ENCODE data around the gene UBAC1.

UBAC1 gene

DNA sequence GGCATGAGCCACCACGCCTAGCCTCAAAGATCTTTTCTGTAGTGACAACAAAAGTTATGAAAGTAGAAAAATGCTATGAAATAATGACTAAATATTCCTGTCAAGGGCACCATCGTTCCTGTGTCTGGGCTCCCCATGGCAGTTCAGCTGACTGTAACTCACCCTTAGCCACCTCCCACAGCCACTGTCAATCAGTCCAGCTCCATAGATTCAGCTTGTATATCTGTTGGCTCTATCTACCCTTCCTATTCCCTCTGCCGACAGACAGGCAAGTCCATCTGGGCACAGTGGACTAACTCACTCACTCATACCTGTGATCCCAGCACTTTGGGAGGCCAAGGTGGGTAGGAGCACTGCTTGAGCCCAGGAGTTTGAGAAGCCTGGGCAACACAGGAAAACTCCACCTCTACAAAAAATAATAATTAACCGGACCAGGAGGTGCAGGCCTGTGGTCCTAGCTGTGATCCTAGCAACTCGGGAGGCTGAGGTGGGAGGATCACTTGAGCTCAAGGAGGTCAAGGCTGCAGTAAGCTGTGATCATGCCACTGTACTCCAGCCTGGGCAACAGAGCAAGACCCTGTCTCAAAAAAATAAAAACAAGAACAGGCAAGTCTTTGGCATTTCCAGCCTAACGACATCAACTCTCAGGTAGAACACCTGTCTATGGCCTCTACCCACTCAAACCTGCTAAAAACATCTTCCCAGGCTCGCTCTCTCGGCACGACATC lies 60.0 kb downstream of the UBAC1 start (continued):
- no peak for TF ChIP-seq ZNF221 (tag by site-specific recombination; IDR thresholded peaks at IDR 0.05; ENCODE audit: borderline replicate concordance)

DNA sequence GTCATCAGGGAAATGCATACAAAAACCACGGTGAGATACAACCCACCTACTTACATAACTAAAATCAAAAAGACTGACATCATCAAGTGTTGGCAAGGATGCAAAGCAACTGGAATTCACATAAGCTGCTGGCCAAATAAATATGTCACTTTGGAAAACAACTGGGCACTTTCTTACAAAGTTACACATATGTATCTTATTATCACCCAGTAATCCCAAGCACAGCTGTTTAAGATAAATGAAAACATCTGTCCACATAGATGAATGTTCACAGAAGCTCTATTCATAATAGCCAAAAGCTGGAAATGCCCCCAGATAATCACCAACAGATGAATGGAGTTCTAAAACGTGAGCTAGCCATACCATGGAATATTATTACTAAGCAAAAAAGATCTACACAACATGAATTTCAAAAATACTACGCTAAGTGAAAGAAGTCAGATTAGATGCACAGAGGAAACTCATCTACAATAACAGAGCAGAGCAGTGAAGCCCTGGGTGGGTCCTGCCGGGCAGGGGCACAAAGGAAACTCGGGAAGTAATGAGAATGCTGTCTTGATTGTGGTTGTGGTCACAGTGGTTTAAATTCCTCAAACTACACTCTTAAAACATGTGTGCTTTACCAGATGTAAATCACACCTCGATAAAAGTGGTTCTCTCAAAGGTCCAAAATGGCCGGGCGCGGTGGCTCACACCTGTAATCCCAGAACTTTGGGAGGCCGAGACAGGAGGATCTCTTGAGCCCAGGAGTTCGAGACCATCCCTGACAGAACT lies 62.4 kb downstream of the UBAC1 start:
- TF ChIP-seq ZNF324 (tag by site-specific recombination; IDR thresholded peaks at IDR 0.05): no peak
- TF ChIP-seq, protein P1, sequence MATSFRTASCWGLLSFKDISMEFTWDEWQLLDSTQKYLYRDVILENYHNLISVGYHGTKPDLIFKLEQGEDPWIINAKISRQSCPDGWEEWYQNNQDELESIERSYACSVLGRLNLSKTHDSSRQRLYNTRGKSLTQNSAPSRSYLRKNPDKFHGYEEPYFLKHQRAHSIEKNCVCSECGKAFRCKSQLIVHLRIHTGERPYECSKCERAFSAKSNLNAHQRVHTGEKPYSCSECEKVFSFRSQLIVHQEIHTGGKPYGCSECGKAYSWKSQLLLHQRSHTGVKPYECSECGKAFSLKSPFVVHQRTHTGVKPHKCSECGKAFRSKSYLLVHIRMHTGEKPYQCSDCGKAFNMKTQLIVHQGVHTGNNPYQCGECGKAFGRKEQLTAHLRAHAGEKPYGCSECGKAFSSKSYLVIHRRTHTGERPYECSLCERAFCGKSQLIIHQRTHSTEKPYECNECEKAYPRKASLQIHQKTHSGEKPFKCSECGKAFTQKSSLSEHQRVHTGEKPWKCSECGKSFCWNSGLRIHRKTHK (tag by site-specific recombination; IDR thresholded peaks at IDR 0.05): no peak
- TF ChIP-seq MYNN (tag by site-specific recombination; IDR thresholded peaks at IDR 0.05; ENCODE audit: borderline replicate concordance): no peak
- peak; percentile 19 for TF ChIP-seq SETDB1 (IDR thresholded peaks at IDR 0.05; ENCODE audit: insufficient read length, low read length)
- TF ChIP-seq, protein P2, sequence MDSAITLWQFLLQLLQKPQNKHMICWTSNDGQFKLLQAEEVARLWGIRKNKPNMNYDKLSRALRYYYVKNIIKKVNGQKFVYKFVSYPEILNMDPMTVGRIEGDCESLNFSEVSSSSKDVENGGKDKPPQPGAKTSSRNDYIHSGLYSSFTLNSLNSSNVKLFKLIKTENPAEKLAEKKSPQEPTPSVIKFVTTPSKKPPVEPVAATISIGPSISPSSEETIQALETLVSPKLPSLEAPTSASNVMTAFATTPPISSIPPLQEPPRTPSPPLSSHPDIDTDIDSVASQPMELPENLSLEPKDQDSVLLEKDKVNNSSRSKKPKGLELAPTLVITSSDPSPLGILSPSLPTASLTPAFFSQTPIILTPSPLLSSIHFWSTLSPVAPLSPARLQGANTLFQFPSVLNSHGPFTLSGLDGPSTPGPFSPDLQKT (IDR thresholded peaks at IDR 0.05; ENCODE audit: borderline replicate concordance, low read depth, low read length): no peak
- ChIA-PET POLR2A (no interaction called here), CTCF (no interaction called here)
- H3K36me3 ChIP-seq (ENCODE audit: control insufficient read depth in 2 of 2, insufficient read depth in 1 of 2, low read length in 2 of 2): peaks cover 0 to 3% of the 10 kb centered on the region in 2 experiments; a peak in 1 of 3 replicates
- no peaks in the 10 kb centered on the region for H3K9me3 ChIP-seq (ENCODE audit: control insufficient read depth, insufficient read depth, low read depth, low read length)
- no peak overlapping the region for H3K27ac ChIP-seq (ENCODE audit: extremely low read depth, low read depth, low read length)
- no peaks in the 10 kb centered on the region for H3K4me1 ChIP-seq (ENCODE audit: control insufficient read depth, insufficient read depth, low read length)
- no peak overlapping the region for H3K4me3 ChIP-seq (ENCODE audit: low read depth, low read length)

DNA sequence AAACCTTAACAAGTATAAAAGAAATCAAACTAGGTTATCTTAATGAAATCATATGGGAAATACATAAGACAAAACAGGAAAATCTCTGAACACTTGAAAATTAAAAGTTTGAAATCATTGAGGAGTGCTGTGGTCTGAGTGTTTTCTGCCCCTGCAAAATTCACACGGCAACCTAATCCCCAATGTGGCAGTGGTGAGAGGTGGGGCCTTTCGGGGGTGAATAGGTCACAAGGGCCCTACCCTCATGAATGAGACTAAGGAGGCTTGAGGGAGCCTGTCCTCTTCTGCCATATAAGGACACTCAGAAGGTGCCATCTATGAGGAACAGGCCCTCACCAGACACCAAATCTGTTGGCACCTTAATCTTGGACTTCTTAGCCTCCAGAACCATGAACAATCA lies 64.5 kb downstream of the UBAC1 start:
- ChIA-PET POLR2A (no interaction called here), CTCF (interaction anchor here (0.6 to 0.9 kb wide), 4 partner anchors 16 to 302 kb away, joined by 3 read pairs; no protein-coding TSS in a partner anchor)
- TF ChIP-seq KLF9 (tag by site-specific recombination; IDR thresholded peaks at IDR 0.05; ENCODE audit: low read depth) (no peak), BCL11B (tag by site-specific recombination; IDR thresholded peaks at IDR 0.05; ENCODE audit: low read depth) (no peak), ZNF366 (tag by site-specific recombination; conservative IDR thresholded peaks at IDR 0.05) (no peak), ZNF658 (tag by site-specific recombination; IDR thresholded peaks at IDR 0.05) (no peak), ZNF530 (tag by site-specific recombination; IDR thresholded peaks at IDR 0.05; ENCODE audit: low read depth) (no peak), REPIN1 (tag by site-specific recombination; IDR thresholded peaks at IDR 0.05; ENCODE audit: low read depth) (no peak)
- peaks cover 2% of the 10 kb centered on the region; the same call in 1 of the 2 replicates for H3K4me1 ChIP-seq (ENCODE audit: control insufficient read depth, insufficient read depth, low read length)
- H3K27ac ChIP-seq (ENCODE audit: extremely low read depth, low read depth, low read length): no peak overlapping the region
- no peaks in the 10 kb centered on the region for H3K9me3 ChIP-seq (ENCODE audit: control insufficient read depth, insufficient read depth, low read depth, low read length)
- H3K36me3 ChIP-seq (ENCODE audit: control insufficient read depth in 2 of 2, insufficient read depth in 1 of 2, low read length in 2 of 2): peaks cover 0 to 3% of the 10 kb centered on the region in 2 experiments; a peak in 1 of 3 replicates
- no peak overlapping the region for H3K4me3 ChIP-seq (ENCODE audit: low read depth, low read length)

DNA sequence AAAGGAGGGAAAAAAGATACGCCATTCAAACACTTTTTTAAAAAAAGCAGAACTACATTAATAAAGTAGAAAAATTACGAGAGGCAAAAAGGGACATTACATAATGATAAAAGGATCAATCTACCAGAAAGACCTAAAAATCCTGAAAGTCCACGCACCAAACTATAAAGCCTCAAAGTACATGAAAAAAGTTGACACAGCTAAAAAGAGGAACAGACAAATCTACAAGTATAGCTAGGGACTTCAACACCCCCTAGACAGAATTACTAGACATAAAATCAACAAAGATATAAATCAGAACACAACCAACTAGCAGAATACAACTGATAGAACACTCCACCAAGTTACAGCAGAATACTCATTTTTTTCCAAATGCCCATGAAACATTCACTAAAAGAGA lies 65.0 kb downstream of the UBAC1 start:
- POLR2A ChIA-PET: no interaction called here
- Histone ChIP-seq H3K9me3 (ENCODE audit: control insufficient read depth, insufficient read depth, low read depth, low read length) (no peaks in the 10 kb centered on the region), H3K4me1 (ENCODE audit: control insufficient read depth, insufficient read depth, low read length) (peaks cover 2% of the 10 kb centered on the region; the same call in 1 of the 2 replicates), H3K27ac (ENCODE audit: extremely low read depth, low read depth, low read length) (no peak overlapping the region), H3K4me3 (ENCODE audit: low read depth, low read length) (no peak overlapping the region), H3K36me3 (ENCODE audit: control insufficient read depth in 2 of 2, insufficient read depth in 1 of 2, low read length in 2 of 2) (peaks cover 0 to 3% of the 10 kb centered on the region in 2 experiments; a peak in 1 of 3 replicates)
- TF ChIP-seq KLF16 (tag by site-specific recombination; IDR thresholded peaks at IDR 0.05) (no peak), HOXC10 (CRISPR knock-in tag; IDR thresholded peaks at IDR 0.05) (no peak), ZNF777 (tag by site-specific recombination; IDR thresholded peaks at IDR 0.05; ENCODE audit: borderline replicate concordance) (no peak), ZBTB21 (tag by site-specific recombination; IDR thresholded peaks at IDR 0.05) (no peak), ZNF701 (tag by site-specific recombination; IDR thresholded peaks at IDR 0.05) (no peak), ZNF654 (tag by site-specific recombination; IDR thresholded peaks at IDR 0.05; ENCODE audit: low read depth) (no peak)
- CTCF ChIA-PET: interaction anchor here (0.6 kb wide), 1 partner anchor 15 kb away, joined by 3 read pairs; no protein-coding TSS in a partner anchor
